Spleen (tissue), 7 donors: ENCODE results near the gene KIF3A.

ENCODE experiments used
- CTCF ChIP-seq, 11 experiments: fragments of 200-600 bp in 7 of 11; fragments of 450-650 bp in 4 of 11; sonication (generic) in 4 of 11; IDR thresholded peaks in 8 of 11; conservative IDR thresholded peaks in 3 of 11; 1 replicate in 7 of 11; 2 replicates in 4 of 11; pipeline versions ENCODE4 v1.4.0 to v1.8.0; 2016 to 2021; ENCODE audit warnings: antibody characterized with exemption in 11 of 11, inconsistent platforms in 4 of 11, mild to moderate bottlenecking in 1 of 11
- POLR2A ChIP-seq, 3 donors: fragments of 450-650 bp; IDR thresholded peaks; one replicate each; pipeline ENCODE4 v1.5.1; 2017; ENCODE audit warnings: antibody characterized with exemption in 3 of 3, mild to moderate bottlenecking in 1 of 3
- donor health status: DM: no; HTN: no; CAD: no; lungs with moderate emphysema.
- donor health status: DM: no; HTN: no; CAD: no.
- donor health status: DM: no; HTN: no; CAD: no.

GRCh38 chr5:132681476-132681831 is 55.9 kb downstream of the KIF3A start:
- no peak for TF ChIP-seq POLR2A (IDR thresholded peaks at IDR 0.05)
- TF ChIP-seq CTCF (IDR thresholded peaks at IDR 0.05 in 8 of 11, conservative IDR thresholded peaks at IDR 0.05 in 3 of 11): no peak
